Neural crest cell (in vitro differentiated cells): ENCODE measurements around the gene ASB2. TPM values are rescaled to one million over a fixed set of nuclear protein-coding genes. Genes with fewer than 3 reads are reported as not detected.

Experiments used
- DNase-seq: peaks from one replicate; pipeline ENCODE4 v3.0.0; 2021; ENCODE audit warnings: low read depth, mixed read lengths, low spot score
- H3K27ac Mint-ChIP-seq: one replicate; pipeline ENCODE4 v1.8.0; 2021; ENCODE audit warnings: mild to moderate bottlenecking, mixed read lengths; ENCODE audit not compliant: unreplicated experiment
- H3K27me3 Mint-ChIP-seq: 2 replicates; pipeline ENCODE4 v1.8.0; 2021; ENCODE audit warnings: low read depth, mild to moderate bottlenecking, mixed read lengths
- H3K36me3 Mint-ChIP-seq: 2 replicates; pipeline ENCODE4 v1.8.0; 2021; ENCODE audit warnings: low read depth, mild to moderate bottlenecking, mixed read lengths
- H3K4me1 Mint-ChIP-seq: 2 replicates; pipeline ENCODE4 v1.8.0; 2021; ENCODE audit warnings: mixed read lengths
- H3K4me3 Mint-ChIP-seq: one replicate; pipeline ENCODE4 v1.8.0; 2021; ENCODE audit warnings: mild to moderate bottlenecking, mixed read lengths
- H3K9me3 Mint-ChIP-seq: 2 replicates; pipeline ENCODE4 v1.8.0; 2021; ENCODE audit warnings: mixed read lengths
- total RNA-seq: library from RNA; stranded (reverse); gene quantifications from 2 replicates; pipeline ENCODE4 v1.2.1, GENCODE V29; 2021
- TF ChIP-seq, protein P1 (sequence below): fragments of 200-600 bp; sonication (generic); conservative IDR thresholded peaks from 2 replicates; pipeline ENCODE4 v1.5.0; 2021; ENCODE audit warnings: antibody characterized with exemption, mild to moderate bottlenecking

Gene ASB2
- total RNA-seq, 1 donor from 2014 or later: 3.5 TPM

DNA sequence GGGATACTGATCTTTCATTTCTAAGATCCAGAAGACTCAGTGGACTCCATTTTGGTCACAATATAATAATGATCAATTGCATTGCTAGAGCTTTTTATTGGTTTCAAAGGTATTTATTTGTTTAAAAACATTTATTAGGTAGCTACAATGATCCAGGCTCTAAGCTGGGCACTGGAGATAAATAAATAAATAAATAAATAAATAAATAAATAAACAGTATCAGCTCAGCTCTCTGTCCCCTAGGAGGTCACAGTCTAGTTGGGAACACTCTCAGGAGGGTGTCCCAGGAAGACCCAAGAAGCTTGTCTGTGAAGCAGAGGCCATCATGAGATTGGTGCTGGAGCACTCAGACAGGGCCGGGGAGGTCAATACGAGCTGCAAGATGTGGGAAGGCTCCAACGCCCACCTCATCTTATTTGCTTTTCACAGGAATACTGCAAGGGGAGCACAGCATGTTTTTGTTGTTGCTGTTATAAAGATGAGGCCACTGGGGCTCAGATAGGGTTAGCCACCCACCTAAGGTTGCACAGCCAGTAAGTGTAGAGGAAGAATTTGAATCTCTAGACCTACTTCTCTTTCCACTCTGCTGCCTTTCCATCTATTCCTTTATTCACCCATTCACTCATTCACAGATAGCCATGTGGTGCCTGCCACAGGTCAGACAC is 15.5 kb downstream of the ASB2 start:
- Mint-ChIP-seq H3K36me3 (no peaks in the 10 kb centered on the region), H3K27me3 (peaks cover 3% of the 10 kb centered on the region), H3K27ac (no peak overlapping the region), H3K4me1 (peaks cover 34% of the 10 kb centered on the region), H3K9me3 (peaks cover 5% of the 10 kb centered on the region), H3K4me3 (no peak overlapping the region)
- DNase-seq: no peak
- TF ChIP-seq, protein P1, sequence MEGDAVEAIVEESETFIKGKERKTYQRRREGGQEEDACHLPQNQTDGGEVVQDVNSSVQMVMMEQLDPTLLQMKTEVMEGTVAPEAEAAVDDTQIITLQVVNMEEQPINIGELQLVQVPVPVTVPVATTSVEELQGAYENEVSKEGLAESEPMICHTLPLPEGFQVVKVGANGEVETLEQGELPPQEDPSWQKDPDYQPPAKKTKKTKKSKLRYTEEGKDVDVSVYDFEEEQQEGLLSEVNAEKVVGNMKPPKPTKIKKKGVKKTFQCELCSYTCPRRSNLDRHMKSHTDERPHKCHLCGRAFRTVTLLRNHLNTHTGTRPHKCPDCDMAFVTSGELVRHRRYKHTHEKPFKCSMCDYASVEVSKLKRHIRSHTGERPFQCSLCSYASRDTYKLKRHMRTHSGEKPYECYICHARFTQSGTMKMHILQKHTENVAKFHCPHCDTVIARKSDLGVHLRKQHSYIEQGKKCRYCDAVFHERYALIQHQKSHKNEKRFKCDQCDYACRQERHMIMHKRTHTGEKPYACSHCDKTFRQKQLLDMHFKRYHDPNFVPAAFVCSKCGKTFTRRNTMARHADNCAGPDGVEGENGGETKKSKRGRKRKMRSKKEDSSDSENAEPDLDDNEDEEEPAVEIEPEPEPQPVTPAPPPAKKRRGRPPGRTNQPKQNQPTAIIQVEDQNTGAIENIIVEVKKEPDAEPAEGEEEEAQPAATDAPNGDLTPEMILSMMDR: no peak

DNA sequence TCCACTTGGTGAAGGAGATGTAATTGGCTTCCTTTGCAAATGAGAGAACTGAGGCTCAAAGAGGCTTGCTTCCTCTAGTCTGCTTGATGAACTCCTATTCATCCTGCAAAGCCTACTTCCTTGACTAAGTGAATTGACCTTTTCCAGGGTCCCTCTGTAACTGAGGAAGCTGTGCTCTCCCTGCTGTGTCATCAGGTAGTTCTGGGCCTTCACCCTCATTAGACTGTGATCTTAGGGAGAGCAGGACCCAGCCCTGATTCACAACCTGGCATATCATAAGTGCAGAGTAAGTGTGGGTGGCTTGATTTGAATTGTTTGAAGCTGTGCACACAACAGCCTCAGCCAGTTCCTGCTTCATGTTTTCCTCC is 16.3 kb downstream of the ASB2 start:
- TF ChIP-seq, protein P1: no peak
- H3K36me3 Mint-ChIP-seq: no peaks in the 10 kb centered on the region
- H3K9me3 Mint-ChIP-seq: peaks cover 5% of the 10 kb centered on the region
- H3K4me3 Mint-ChIP-seq: no peak overlapping the region
- peaks cover 3% of the 10 kb centered on the region for H3K27me3 Mint-ChIP-seq
- H3K4me1 Mint-ChIP-seq: peaks cover 34% of the 10 kb centered on the region
- no peak for DNase-seq
- no peak overlapping the region for H3K27ac Mint-ChIP-seq

DNA sequence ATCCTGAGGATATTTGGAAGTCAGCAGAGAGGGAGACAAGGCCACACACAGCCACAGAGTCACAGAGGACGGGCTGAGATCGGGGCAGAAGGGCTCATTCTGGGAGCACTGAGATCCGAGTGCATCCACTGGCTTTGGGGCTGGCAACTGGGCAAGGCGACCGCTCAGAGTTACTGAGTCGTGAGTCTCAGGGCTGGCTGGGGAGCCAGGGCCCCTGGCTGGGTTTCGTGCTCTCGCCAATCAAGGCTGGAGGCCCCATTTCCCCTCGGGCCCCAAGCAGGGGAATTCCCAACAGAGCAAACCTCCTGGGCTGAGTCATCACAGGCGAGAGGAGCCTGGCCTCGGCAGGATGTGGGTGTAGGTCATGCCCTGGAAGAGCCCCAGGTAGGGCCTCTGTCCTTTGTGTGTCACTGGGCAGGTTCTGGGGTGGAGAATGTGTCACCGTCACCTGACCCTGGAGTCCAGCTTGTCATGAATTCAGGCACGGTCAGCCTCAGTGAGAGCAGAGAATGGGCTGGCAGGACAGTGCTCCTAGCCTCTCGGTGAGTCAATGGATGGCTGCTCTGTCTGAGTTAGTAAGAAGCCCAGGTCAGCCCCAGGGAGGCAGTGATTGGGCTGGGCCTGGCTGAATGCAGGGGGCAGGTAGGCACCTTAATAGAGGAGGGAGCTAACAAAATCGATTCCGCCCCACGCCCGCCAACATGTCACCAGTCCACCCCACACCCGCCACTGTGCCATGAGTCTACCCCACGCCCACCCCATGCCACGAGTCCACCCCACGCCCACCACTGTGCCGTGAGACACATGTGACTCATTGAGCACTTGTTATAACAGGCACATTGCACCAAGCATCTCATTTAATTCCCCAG is 16.9 kb downstream of the ASB2 start:
- TF ChIP-seq, protein P1: no peak
- H3K4me3 Mint-ChIP-seq: no peak overlapping the region
- no peaks in the 10 kb centered on the region for H3K27me3 Mint-ChIP-seq
- DNase-seq: no peak
- peaks cover 34% of the 10 kb centered on the region for H3K4me1 Mint-ChIP-seq
- H3K9me3 Mint-ChIP-seq: no peaks in the 10 kb centered on the region
- H3K27ac Mint-ChIP-seq: peak overlapping the region; percentile 12
- H3K36me3 Mint-ChIP-seq: no peaks in the 10 kb centered on the region

DNA sequence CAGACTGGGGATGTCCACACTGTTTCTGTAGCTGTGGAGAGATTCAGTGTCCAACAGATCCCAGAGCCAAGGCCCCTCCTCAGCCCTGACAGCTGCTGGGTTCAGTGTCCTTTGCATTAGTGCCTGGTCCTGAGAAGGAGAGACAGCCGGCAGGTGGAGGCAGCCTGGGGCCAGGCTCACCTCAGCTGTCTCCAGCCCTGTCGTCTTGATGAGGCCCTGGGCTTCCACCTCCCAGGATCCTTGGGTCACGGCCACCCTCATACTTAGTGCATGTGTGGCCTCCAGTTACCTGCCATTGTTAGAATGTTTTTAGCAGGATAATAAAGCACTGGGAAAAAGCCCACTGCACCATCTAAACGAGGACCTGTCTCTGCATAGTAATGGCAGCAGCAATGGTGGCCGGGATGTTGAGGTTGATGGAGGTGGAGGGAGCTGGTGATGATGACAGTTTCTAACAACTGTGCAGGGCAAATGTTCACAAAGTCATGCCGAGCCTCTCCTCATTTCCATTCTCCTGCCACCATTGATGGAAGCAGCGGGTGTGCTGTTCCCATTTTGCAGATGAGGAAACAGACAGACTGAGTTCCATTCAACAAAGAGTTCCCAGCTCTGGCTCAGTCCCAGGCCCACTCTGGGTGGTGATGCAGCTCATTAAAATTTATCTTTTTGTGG is 17.7 kb downstream of the ASB2 start:
- Mint-ChIP-seq H3K4me1 (peaks cover 33% of the 10 kb centered on the region), H3K9me3 (no peaks in the 10 kb centered on the region), H3K27me3 (no peaks in the 10 kb centered on the region), H3K36me3 (no peaks in the 10 kb centered on the region), H3K4me3 (no peak overlapping the region), H3K27ac (no peak overlapping the region)
- TF ChIP-seq, protein P1: no peak
- DNase-seq: no peak

DNA sequence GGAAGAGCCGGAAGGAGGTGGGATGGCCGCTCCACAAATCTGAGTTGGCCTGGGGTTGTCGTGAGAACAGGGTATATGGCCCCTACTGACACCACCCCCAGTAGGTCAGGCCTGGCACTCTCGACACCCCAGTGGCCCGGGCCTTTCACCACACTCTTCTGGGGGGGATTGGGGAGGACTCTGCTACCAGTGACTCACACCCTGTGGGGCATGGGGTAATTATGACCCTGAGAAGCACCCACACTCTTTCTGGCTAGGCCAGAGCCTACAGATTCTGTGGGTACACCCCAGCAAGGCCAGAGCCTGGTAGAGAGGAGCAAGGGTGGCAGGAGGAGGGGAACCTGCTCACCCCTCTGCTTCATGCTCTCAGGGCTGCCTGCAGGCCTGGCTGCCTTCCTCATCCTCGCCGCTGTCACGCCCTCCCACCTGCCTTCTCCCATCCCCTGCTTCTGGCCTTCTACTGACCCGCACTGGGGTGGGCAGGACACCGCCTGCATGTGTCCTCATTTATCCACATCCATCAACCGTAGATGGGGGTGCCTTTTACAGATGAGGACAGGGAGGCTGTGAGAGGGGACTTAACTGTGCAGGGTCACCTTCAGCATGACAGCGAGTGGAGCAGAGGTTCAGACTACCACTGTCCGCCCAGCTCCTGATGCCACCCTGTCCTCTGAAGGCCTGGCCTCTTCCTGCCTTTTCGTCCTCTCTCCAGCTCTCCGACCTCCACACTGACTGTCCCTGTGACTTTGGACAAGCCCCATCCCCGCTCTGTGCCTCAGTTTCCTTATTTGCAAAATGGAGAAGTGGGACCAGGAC is 18.4 kb downstream of the ASB2 start:
- Mint-ChIP-seq H3K4me3 (no peak overlapping the region), H3K27me3 (no peaks in the 10 kb centered on the region), H3K27ac (no peak overlapping the region), H3K9me3 (no peaks in the 10 kb centered on the region), H3K4me1 (peaks cover 26% of the 10 kb centered on the region), H3K36me3 (no peaks in the 10 kb centered on the region)
- no peak for DNase-seq
- TF ChIP-seq, protein P1: no peak
